IPS-20b (cell line): ENCODE measurements around the gene ATP6V1E1.

ENCODE experiments used
- H3K27ac ChIP-seq: one replicate; pipeline ENCODE4 v1.5.1; 2013; ENCODE audit warnings: low read length
- H3K27me3 ChIP-seq: 2 replicates; pipeline ENCODE4 v1.6.1; 2013; ENCODE audit warnings: mild to moderate bottlenecking, low read length, inconsistent platforms; ENCODE audit not compliant: insufficient read depth
- H3K36me3 ChIP-seq: 2 replicates; pipeline ENCODE4 v1.6.1; 2013; ENCODE audit warnings: low read depth, mild to moderate bottlenecking, inconsistent platforms, low read length, moderate library complexity; ENCODE audit not compliant: insufficient read depth
- H3K4me1 ChIP-seq: 2 replicates; pipeline ENCODE4 v1.6.1; 2013; ENCODE audit warnings: mild to moderate bottlenecking, control low read depth, inconsistent platforms, low read length, moderate library complexity; ENCODE audit not compliant: insufficient read depth
- H3K4me3 ChIP-seq: 2 replicates; pipeline ENCODE4 v1.5.1; 2013; ENCODE audit warnings: mild to moderate bottlenecking, low read length, inconsistent platforms
- H3K9ac ChIP-seq: 2 replicates; pipeline ENCODE4 v1.6.1; 2013; ENCODE audit warnings: low read depth, mild to moderate bottlenecking, inconsistent platforms, low read length, moderate library complexity
- H3K9me3 ChIP-seq: 2 replicates; pipeline ENCODE4 v1.6.1; 2013; ENCODE audit warnings: mild to moderate bottlenecking, low read depth, low read length, inconsistent platforms; ENCODE audit not compliant: insufficient read depth

Gene ATP6V1E1

DNA sequence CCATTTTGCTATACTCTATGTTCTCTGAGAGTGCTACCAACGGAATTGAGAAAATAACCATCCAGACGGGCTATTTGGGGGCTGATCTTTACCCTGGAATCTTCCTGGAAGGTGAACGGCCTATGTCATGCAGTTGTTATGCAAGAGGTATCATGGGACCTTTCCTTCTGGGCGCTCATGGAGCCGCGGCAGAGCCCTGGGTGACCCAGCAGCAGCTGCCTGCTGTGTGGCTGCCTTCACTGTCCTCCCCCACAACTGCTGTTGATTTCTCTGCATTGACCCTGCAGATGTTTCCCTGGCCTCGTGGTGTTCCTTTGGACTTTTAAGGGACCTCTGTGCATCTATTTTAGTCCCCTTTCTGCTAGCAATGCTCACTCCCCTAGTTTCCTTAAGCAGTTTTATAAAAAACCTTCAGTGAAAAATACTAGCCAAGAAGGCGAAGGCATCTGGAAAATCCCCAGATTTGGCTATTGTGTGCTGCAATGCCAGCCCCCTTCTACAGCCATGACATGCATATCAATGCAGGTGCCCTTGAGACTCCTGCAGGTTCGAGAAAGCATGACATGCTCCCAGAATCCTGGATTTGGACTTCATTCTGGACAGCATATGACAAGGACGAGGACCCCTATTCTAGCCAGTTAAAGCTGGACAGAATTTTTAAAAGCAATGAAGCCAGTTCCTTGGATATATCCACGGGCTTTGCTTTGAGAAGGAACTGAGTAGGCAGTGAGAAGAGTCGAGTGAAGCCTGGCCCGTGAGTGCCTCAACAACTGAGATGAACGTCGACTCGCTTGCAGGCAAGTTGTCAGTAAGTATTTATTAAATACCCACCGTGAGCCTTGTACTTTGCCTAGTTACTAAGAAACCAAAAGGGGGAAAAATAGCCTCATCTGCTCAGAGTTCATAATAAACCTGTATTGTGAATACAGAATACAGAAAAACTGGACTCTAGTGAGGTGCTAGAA lies 65.4 kb downstream of the ATP6V1E1 start, which contains the start of gene SLC25A18:
Gene SLC25A18 (plus strand): TSS at position 593 of the 965 bp plus-strand sequence. CDS start 16,447 bp downstream, outside the sequence.
- Histone ChIP-seq H3K9ac (peak within 1 kb of the TSS; percentile 66; the same call in 1 of the 2 replicates), H3K4me3 (peak within 1 kb of the TSS; percentile 30; the same call in 1 of the 2 replicates), H3K27ac (peak within 1 kb of the TSS; percentile 40), H3K4me1 (peaks cover 23% of the 10 kb centered on the region; the same call in 1 of the 2 replicates), H3K9me3 (no peaks in the 10 kb centered on the region), H3K36me3 (peaks cover 21% of the 10 kb centered on the region), H3K27me3 (no peaks in the 10 kb centered on the region)

GRCh38 chr22:17559188-17559587 lies 69.4 kb downstream of the ATP6V1E1 start:
- H3K27ac ChIP-seq: no peak overlapping the region
- H3K9me3 ChIP-seq: no peaks in the 10 kb centered on the region
- no peak overlapping the region for H3K9ac ChIP-seq
- no peaks in the 10 kb centered on the region for H3K27me3 ChIP-seq
- H3K4me3 ChIP-seq: no peak overlapping the region
- peaks cover 21% of the 10 kb centered on the region; the same call in 1 of the 2 replicates for H3K4me1 ChIP-seq
- peaks cover 55% of the 10 kb centered on the region for H3K36me3 ChIP-seq

DNA sequence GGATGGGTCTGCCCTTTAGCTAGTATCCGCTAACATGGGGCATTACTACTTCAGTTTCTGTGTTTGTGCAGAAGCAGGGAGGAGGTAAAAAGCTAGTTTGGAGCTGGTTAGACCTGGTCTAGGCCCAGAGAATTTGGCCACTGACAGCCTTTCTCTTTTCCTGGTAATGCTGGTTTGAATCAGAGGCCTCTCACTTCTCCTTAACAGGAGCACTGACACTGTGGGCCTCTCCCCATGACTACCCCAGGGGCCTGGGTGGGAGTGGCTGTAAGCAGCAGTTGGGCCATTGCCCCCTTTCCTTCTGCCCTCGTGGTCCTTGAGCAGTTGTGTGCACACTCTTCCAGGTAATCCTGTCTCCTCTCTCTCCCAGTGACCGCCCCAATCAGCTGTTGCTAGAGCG lies 73.7 kb downstream of the ATP6V1E1 start:
- H3K4me3 ChIP-seq: no peak overlapping the region
- H3K9ac ChIP-seq: no peak overlapping the region
- no peaks in the 10 kb centered on the region for H3K4me1 ChIP-seq
- no peaks in the 10 kb centered on the region for H3K27me3 ChIP-seq
- no peak overlapping the region for H3K27ac ChIP-seq
- no peaks in the 10 kb centered on the region for H3K9me3 ChIP-seq
- H3K36me3 ChIP-seq: peaks cover 93% of the 10 kb centered on the region

- H3K9me3 ChIP-seq: no peaks in the 10 kb centered on the region
- no peak overlapping the region for H3K4me3 ChIP-seq
- H3K36me3 ChIP-seq: peaks cover 93% of the 10 kb centered on the region
- H3K4me1 ChIP-seq: no peaks in the 10 kb centered on the region
- H3K27ac ChIP-seq: no peak overlapping the region
- no peak overlapping the region for H3K9ac ChIP-seq
- no peaks in the 10 kb centered on the region for H3K27me3 ChIP-seq
Observed at GRCh38 chr22:17552737-17553136, 75.8 kb downstream of the ATP6V1E1 start.

GRCh38 chr22:17549655-17550054 lies 78.9 kb downstream of the ATP6V1E1 start:
- H3K27me3 ChIP-seq: no peaks in the 10 kb centered on the region
- no peak overlapping the region for H3K4me3 ChIP-seq
- no peak overlapping the region for H3K9ac ChIP-seq
- H3K9me3 ChIP-seq: no peaks in the 10 kb centered on the region
- no peak overlapping the region for H3K27ac ChIP-seq
- H3K4me1 ChIP-seq: no peaks in the 10 kb centered on the region
- peaks cover 95% of the 10 kb centered on the region for H3K36me3 ChIP-seq

DNA sequence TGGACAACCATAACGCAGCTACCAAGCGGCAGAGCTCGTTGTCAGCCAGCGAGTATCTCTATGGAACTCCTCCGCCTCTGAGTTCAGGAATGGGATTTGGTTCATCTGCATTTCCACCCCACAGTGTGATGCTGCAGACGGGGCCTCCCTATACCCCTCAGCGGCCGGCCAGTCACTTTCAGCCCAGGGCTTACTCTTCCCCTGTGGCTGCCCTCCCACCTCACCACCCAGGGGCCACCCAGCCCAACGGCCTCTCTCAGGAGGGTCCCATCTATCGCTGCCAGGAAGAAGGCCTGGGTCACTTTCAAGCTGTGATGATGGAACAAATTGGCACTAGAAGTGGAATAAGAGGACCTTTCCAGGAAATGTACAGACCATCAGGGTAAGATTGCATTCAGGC lies 79.4 kb downstream of the ATP6V1E1 start:
- H3K27ac ChIP-seq: no peak overlapping the region
- H3K9me3 ChIP-seq: no peaks in the 10 kb centered on the region
- H3K27me3 ChIP-seq: no peaks in the 10 kb centered on the region
- H3K4me3 ChIP-seq: no peak overlapping the region
- peaks cover 93% of the 10 kb centered on the region for H3K36me3 ChIP-seq
- H3K9ac ChIP-seq: no peak overlapping the region
- no peaks in the 10 kb centered on the region for H3K4me1 ChIP-seq

DNA sequence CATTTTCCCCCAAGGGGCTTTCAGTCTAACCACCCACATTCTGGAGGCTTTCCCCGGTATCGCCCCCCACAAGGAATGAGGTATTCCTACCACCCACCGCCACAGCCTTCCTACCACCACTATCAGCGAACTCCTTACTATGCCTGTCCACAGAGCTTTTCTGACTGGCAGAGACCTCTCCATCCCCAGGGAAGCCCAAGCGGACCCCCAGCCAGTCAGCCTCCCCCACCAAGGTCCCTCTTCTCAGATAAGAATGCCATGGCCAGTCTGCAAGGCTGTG lies 79.9 kb downstream of the ATP6V1E1 start:
- Histone ChIP-seq H3K9ac (no peak overlapping the region), H3K27me3 (no peaks in the 10 kb centered on the region), H3K9me3 (no peaks in the 10 kb centered on the region), H3K36me3 (peaks cover 92% of the 10 kb centered on the region), H3K27ac (no peak overlapping the region), H3K4me3 (no peak overlapping the region), H3K4me1 (no peaks in the 10 kb centered on the region)

DNA sequence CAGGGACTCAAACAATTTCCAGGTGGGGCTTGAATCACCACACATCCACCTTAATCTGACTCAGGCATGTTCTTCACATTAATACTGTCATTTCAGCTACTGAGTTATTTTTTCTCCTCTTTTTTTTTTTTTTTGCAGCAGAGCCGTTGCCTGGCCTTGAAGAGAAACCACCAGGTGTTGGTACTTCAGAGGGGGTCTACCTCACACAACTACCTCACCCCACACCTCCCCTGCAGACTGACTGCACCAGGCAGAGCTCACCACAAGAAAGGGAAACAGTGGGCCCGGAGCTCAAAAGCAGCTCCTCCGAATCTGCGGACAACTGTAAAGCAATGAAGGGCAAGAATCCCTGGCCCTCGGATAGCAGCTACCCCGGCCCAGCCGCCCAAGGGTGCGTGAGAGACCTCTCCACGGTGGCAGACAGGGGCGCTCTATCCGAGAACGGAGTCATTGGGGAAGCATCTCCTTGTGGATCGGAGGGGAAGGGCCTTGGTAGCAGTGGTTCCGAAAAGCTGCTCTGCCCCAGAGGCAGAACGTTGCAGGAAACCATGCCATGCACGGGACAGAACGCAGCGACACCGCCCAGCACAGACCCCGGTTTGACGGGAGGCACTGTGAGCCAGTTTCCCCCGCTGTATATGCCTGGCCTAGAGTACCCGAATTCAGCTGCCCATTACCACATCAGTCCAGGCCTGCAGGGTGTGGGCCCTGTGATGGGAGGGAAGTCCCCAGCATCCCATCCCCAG lies 80.4 kb downstream of the ATP6V1E1 start:
- no peak overlapping the region for H3K9ac ChIP-seq
- peaks cover 92% of the 10 kb centered on the region for H3K36me3 ChIP-seq
- no peaks in the 10 kb centered on the region for H3K4me1 ChIP-seq
- H3K9me3 ChIP-seq: no peaks in the 10 kb centered on the region
- no peak overlapping the region for H3K4me3 ChIP-seq
- H3K27ac ChIP-seq: no peak overlapping the region
- H3K27me3 ChIP-seq: no peaks in the 10 kb centered on the region

DNA sequence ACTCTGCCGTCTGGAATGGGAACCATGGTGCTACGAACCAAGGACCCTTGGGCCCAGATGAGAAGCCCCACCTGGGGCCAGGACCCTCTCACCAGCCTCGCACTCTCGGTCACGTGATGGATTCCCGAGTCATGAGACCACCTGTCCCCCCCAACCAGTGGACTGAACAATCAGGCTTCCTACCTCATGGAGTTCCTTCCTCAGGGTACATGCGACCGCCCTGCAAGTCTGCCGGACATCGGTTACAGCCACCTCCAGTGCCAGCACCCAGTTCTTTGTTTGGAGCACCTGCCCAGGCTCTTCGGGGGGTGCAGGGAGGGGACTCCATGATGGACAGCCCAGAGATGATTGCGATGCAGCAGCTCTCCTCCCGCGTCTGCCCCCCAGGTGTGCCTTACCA lies 86.1 kb downstream of the ATP6V1E1 start:
- H3K9ac ChIP-seq: no peak overlapping the region
- no peak overlapping the region for H3K27ac ChIP-seq
- H3K4me1 ChIP-seq: no peaks in the 10 kb centered on the region
- no peaks in the 10 kb centered on the region for H3K9me3 ChIP-seq
- no peaks in the 10 kb centered on the region for H3K27me3 ChIP-seq
- no peak overlapping the region for H3K4me3 ChIP-seq
- peaks cover 91% of the 10 kb centered on the region for H3K36me3 ChIP-seq
